SK-N-SH (cell line): Measurements from ENCODE around the gene TMEM271. TPM values are rescaled to one million over a fixed set of nuclear protein-coding genes. Genes with fewer than 3 reads are reported as not detected.

ENCODE experiments used
- CTCF ChIA-PET: fragments of 300-600, 350-600 bp; formaldehyde crosslinking; extraction: SDS; loops from one replicate; lab custom pipeline; 2021; lab: Yijun Ruan, JAX
- POLR2A ChIA-PET: fragments of 350-600 bp; sonication (Branson Sonifier 250); formaldehyde crosslinking; extraction: SDS; loops from one replicate; lab custom pipeline; 2020; ENCODE audit warnings: antibody characterized with exemption, inconsistent platforms; lab: Yijun Ruan, JAX
- DNase-seq: peaks from one replicate; pipeline ENCODE4 v3.0.0; 2012
- H2AFZ ChIP-seq: fragments of 200-600 bp; sonication (generic); 2 replicates; pipeline ENCODE4 v1.8.1; 2016; ENCODE audit warnings: antibody characterized with exemption, mild to moderate bottlenecking, low read depth
- H3F3A ChIP-seq: fragments of 200-600 bp; sonication (generic); replicated peaks from 2 replicates; pipeline ENCODE3; 2016; ENCODE audit warnings: antibody characterized with exemption, mild to moderate bottlenecking; ENCODE audit not compliant: insufficient read depth
- H3K27ac ChIP-seq, 2 experiments: fragments of 200-500 bp in 1 of 2; fragments of 200-600 bp in 1 of 2; sonication (Bioruptor generic) in 1 of 2; sonication (generic), shearing (Covaris generic) in 1 of 2; 2 replicates each; pipeline versions ENCODE4 v1.5.1 to v1.6.1; 2014 to 2016; ENCODE audit warnings: low read depth in 2 of 2, inconsistent platforms in 1 of 2, low read length in 1 of 2, mild to moderate bottlenecking in 1 of 2, mixed read lengths in 1 of 2
- H3K27me3 ChIP-seq: fragments of 200-600 bp; sonication (generic), shearing (Covaris generic); 2 replicates; pipeline ENCODE4 v1.6.1; 2016; ENCODE audit warnings: mixed run types; ENCODE audit not compliant: insufficient read depth
- H3K36me3 ChIP-seq, 2 experiments: fragments of 200-500 bp in 1 of 2; fragments of 200-600 bp in 1 of 2; sonication (Bioruptor generic) in 1 of 2; sonication (generic) in 1 of 2; replicated peaks in 1 of 2; 2 replicates each; pipeline versions ENCODE3 to v1.5.1; 2014 to 2016; ENCODE audit warnings: low read length in 1 of 2, mild to moderate bottlenecking in 1 of 2; ENCODE audit not compliant: insufficient read depth in 2 of 2, control insufficient read depth in 1 of 2
- H3K4me1 ChIP-seq, 2 experiments: fragments of 200-500 bp in 1 of 2; fragments of 200-600 bp in 1 of 2; sonication (Bioruptor generic) in 1 of 2; sonication (generic), shearing (Covaris generic) in 1 of 2; 2 replicates each; pipeline versions ENCODE4 v1.5.1 to v1.6.1; 2014 to 2016; ENCODE audit warnings: low read depth in 1 of 2, low read length in 1 of 2, mixed run types in 1 of 2; ENCODE audit not compliant: insufficient read depth in 2 of 2, control insufficient read depth in 1 of 2
- H3K4me2 ChIP-seq: fragments of 200-600 bp; sonication (generic), shearing (Covaris generic); 2 replicates; pipeline ENCODE4 v1.6.1; 2017; ENCODE audit warnings: mixed run types
- H3K4me3 ChIP-seq, 2 experiments: fragments of 200-500 bp in 1 of 2; fragments of 200-600 bp in 1 of 2; sonication (Bioruptor generic) in 1 of 2; sonication (generic), shearing (Covaris generic) in 1 of 2; 2 replicates each; pipeline versions ENCODE4 v1.5.1 to v1.8.1; 2014 to 2016; ENCODE audit warnings: low read depth in 2 of 2, inconsistent platforms in 1 of 2, low read length in 1 of 2, mild to moderate bottlenecking in 1 of 2, mixed read lengths in 1 of 2, moderate library complexity in 1 of 2
- H3K79me2 ChIP-seq: fragments of 200-600 bp; sonication (generic); 2 replicates; pipeline ENCODE4 v1.8.1; 2017; ENCODE audit warnings: mild to moderate bottlenecking; ENCODE audit not compliant: insufficient read depth
- H3K9ac ChIP-seq: fragments of 200-600 bp; sonication (generic); 2 replicates; pipeline ENCODE4 v1.6.1; 2017; ENCODE audit warnings: mixed run types
- H3K9me2 ChIP-seq: fragments of 200-600 bp; sonication (generic); 2 replicates; pipeline ENCODE4 v1.6.1; 2017; ENCODE audit warnings: mixed run types
- H3K9me3 ChIP-seq: fragments of 200-600 bp; sonication (generic); 2 replicates; pipeline ENCODE4 v1.6.1; 2017; ENCODE audit warnings: mixed run types, mild to moderate bottlenecking, moderate library complexity
- H4K20me1 ChIP-seq: fragments of 200-600 bp; sonication (generic); 2 replicates; pipeline ENCODE4 v1.6.1; 2017; ENCODE audit warnings: mild to moderate bottlenecking, mixed run types; ENCODE audit not compliant: insufficient read depth
- CHD2 ChIP-seq: fragments of 150-350 bp; IDR thresholded peaks from 2 replicates; pipeline ENCODE4 v1.6.1; 2018; ENCODE audit warnings: low read length; ENCODE audit not compliant: partially characterized antibody
- ELF1 ChIP-seq: IDR thresholded peaks from 2 replicates; pipeline ENCODE4 v1.4.0; 2012
- EP300 ChIP-seq, 2 experiments: IDR thresholded peaks; 2 replicates each; pipeline versions ENCODE4 v1.4.0 to v1.6.1; 2012; ENCODE audit warnings: borderline replicate concordance in 1 of 2, low read depth in 1 of 2, low read length in 1 of 2
- FOXJ3 ChIP-seq: sonication (generic); formaldehyde crosslinking; IDR thresholded peaks from 2 replicates; pipeline ENCODE4 v1.5.1; 2020; ENCODE audit warnings: mild to moderate bottlenecking, missing genetic modification reagents
- GABPA ChIP-seq: IDR thresholded peaks from 2 replicates; pipeline ENCODE4 v1.4.0; 2012; ENCODE audit warnings: low read depth, mild to moderate bottlenecking
- JUND ChIP-seq: IDR thresholded peaks from 2 replicates; pipeline ENCODE4 v1.4.0; 2012
- MXI1 ChIP-seq: IDR thresholded peaks from 2 replicates; pipeline ENCODE4 v1.6.1; 2012; ENCODE audit warnings: mild to moderate bottlenecking, low read depth, low read length, improper control_type of control experiment
- NFIC ChIP-seq: IDR thresholded peaks from 2 replicates; pipeline ENCODE4 v1.4.0; 2012; ENCODE audit warnings: borderline replicate concordance
- RAD21 ChIP-seq: IDR thresholded peaks from 2 replicates; pipeline ENCODE4 v1.6.1; 2012; ENCODE audit warnings: mild to moderate bottlenecking, low read length
- RCOR1 ChIP-seq: fragments of 150-350 bp; IDR thresholded peaks from 2 replicates; pipeline ENCODE4 v1.6.1; 2017; ENCODE audit warnings: antibody characterized with exemption, low read length
- RFX5 ChIP-seq: IDR thresholded peaks from 2 replicates; pipeline ENCODE4 v1.6.1; 2012; ENCODE audit warnings: mild to moderate bottlenecking, improper control_type of control experiment, low read length
- SMC3 ChIP-seq: IDR thresholded peaks from 2 replicates; pipeline ENCODE4 v1.6.1; 2012; ENCODE audit warnings: low read depth, low read length, improper control_type of control experiment
- TAF1 ChIP-seq: IDR thresholded peaks from 2 replicates; pipeline ENCODE4 v1.6.1; 2012; ENCODE audit warnings: low read depth, mild to moderate bottlenecking, low read length, moderate library complexity, borderline replicate concordance
- WGBS: methylation state at CpG from one replicate; pipeline ENCODE4 v1.1.6; 2017; ENCODE audit warnings: low lambda C conversion rate; 5-methylcytosine and 5-hydroxymethylcytosine counted together
- polyA plus RNA-seq, 3 experiments: library from polyadenylated mRNA; depleted of rRNA; stranded (reverse); fragments of >200 nt; gene quantifications; 2 replicates each; pipeline ENCODE4 v1.2.3, GENCODE V29; 2012
- TF ChIP-seq, protein P1 (sequence below): fragments of 150-350 bp; IDR thresholded peaks from 2 replicates; pipeline ENCODE4 v1.6.1; 2016; ENCODE audit warnings: mild to moderate bottlenecking, low read depth, low read length
- TF ChIP-seq, protein P2 (sequence below): IDR thresholded peaks from 2 replicates; pipeline ENCODE4 v1.4.0; 2012; ENCODE audit warnings: low read depth, borderline replicate concordance
- TF ChIP-seq, protein P3 (sequence below): fragments of 150-350 bp; IDR thresholded peaks from 2 replicates; pipeline ENCODE4 v1.6.1; 2017; ENCODE audit warnings: antibody characterized with exemption, low read length, low read depth, borderline replicate concordance
- TF ChIP-seq, protein P4 (sequence below): IDR thresholded peaks from 2 replicates; pipeline ENCODE4 v1.4.0; 2012; ENCODE audit warnings: low read depth
- TF ChIP-seq, protein P5 (sequence below): IDR thresholded peaks from 2 replicates; pipeline ENCODE4 v1.6.1; 2012; ENCODE audit warnings: mild to moderate bottlenecking, low read depth, low read length, moderate library complexity

The TMEM271 gene
- polyA plus RNA-seq, 1 of the 3 experiments (the other 2 are of a cell fraction) = not detected

DNA sequence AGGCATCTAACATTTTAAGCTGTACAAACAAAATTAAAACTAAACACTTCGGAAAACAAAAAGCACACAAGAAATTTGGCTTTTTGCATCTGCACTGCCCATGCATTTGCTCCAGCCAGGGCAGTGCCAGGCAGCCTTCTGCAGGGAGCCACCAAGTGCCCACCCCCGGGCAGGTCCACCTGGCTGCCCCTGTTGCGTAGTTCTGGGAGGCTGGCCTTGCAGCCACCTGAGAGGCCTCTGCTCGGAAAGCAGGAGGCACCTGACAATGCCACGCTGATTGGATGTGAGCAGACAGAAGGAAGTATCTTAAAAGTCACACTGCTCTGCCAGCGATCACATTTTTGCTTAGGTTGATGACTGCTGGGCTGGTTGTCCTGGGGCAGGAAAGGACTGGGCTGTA lies 3.5 kb downstream of the TMEM271 start:
- no peaks in the 10 kb centered on the region for H3K36me3 ChIP-seq
- no peaks in the 10 kb centered on the region for H3K79me2 ChIP-seq
- no peaks in the 10 kb centered on the region; a peak in 1 of 4 replicates for H3K4me1 ChIP-seq
- H3K9me3 ChIP-seq = no peaks in the 10 kb centered on the region
- no peaks in the 10 kb centered on the region for H3F3A ChIP-seq
- CTCF ChIA-PET = no interaction called here
- 39% methylated on average over 5 of the region's 6 CpGs for WGBS
- H3K27me3 ChIP-seq = peaks cover 41% of the 10 kb centered on the region
- no peak for DNase-seq
- no peak overlapping the region for H3K4me3 ChIP-seq
- H3K27ac ChIP-seq = no peak overlapping the region
- no peaks in the 10 kb centered on the region for H3K9me2 ChIP-seq
- POLR2A ChIA-PET = no interaction called here
- H3K9ac ChIP-seq = no peak overlapping the region
- H4K20me1 ChIP-seq = no peaks in the 10 kb centered on the region
- H3K4me2 ChIP-seq = no peak overlapping the region
- H2AFZ ChIP-seq = no peak overlapping the region
- TF ChIP-seq JUND (no peak), RCOR1 (no peak), MXI1 (no peak), ELF1 (no peak), EP300 (IDR thresholded peaks at IDR 0.05; ENCODE audit: borderline replicate concordance in 1 of 2, low read depth in 1 of 2, low read length in 1 of 2) (no peak)
- TF ChIP-seq, protein P1, sequence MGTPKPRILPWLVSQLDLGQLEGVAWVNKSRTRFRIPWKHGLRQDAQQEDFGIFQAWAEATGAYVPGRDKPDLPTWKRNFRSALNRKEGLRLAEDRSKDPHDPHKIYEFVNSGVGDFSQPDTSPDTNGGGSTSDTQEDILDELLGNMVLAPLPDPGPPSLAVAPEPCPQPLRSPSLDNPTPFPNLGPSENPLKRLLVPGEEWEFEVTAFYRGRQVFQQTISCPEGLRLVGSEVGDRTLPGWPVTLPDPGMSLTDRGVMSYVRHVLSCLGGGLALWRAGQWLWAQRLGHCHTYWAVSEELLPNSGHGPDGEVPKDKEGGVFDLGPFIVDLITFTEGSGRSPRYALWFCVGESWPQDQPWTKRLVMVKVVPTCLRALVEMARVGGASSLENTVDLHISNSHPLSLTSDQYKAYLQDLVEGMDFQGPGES = no peak
- TF ChIP-seq, all 33 proteins: peak for 0

DNA sequence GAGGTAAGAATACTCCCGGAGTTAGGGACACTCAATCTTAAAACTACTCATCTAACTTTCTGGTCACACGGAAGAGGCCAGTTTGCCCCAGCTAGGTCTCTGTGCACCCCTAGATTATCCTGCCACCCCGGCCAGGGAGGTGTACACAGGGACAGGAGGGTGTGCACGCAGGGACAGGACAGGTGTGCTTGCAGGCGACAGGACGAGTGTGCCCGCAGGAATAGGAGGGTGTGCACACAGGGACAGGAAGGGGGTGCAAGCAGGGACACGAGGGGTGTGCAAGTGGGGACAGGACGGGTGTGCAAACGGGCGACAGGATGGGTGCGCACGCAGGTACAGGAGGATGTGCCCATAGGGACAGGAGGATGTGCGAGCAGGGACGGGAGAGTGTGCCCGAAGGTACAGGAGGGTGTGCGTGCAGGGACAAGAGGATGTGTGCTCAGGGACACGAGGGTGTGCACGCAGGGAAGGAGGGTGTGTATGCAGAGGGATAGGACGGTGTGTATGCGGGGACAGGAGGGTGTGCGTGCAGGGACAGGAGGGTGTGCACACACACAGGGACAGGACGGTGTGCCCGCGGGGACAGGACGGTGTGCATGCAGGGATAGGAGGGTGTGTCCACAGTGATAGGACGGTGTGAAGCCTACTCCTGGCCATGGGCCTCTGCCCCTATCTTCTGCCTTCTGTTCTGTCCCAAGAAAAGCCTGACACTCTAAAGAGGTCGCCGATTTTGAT lies 4.1 kb downstream of the TMEM271 start:
- no peak for TF ChIP-seq RCOR1
- TF ChIP-seq, protein P2, sequence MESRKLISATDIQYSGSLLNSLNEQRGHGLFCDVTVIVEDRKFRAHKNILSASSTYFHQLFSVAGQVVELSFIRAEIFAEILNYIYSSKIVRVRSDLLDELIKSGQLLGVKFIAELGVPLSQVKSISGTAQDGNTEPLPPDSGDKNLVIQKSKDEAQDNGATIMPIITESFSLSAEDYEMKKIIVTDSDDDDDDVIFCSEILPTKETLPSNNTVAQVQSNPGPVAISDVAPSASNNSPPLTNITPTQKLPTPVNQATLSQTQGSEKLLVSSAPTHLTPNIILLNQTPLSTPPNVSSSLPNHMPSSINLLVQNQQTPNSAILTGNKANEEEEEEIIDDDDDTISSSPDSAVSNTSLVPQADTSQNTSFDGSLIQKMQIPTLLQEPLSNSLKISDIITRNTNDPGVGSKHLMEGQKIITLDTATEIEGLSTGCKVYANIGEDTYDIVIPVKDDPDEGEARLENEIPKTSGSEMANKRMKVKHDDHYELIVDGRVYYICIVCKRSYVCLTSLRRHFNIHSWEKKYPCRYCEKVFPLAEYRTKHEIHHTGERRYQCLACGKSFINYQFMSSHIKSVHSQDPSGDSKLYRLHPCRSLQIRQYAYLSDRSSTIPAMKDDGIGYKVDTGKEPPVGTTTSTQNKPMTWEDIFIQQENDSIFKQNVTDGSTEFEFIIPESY = no peak
- TF ChIP-seq, protein P3, sequence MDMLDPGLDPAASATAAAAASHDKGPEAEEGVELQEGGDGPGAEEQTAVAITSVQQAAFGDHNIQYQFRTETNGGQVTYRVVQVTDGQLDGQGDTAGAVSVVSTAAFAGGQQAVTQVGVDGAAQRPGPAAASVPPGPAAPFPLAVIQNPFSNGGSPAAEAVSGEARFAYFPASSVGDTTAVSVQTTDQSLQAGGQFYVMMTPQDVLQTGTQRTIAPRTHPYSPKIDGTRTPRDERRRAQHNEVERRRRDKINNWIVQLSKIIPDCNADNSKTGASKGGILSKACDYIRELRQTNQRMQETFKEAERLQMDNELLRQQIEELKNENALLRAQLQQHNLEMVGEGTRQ = no peak
- TF ChIP-seq, protein P4, sequence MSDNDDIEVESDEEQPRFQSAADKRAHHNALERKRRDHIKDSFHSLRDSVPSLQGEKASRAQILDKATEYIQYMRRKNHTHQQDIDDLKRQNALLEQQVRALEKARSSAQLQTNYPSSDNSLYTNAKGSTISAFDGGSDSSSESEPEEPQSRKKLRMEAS = no peak
- no peak for TF ChIP-seq NFIC
- TF ChIP-seq SMC3 = no peak
- TF ChIP-seq CHD2 = no peak
- TF ChIP-seq TAF1 = no peak
- TF ChIP-seq JUND = no peak
- TF ChIP-seq RAD21 = no peak
- no peak for TF ChIP-seq GABPA
- no peak for TF ChIP-seq RFX5
- TF ChIP-seq, protein P5, sequence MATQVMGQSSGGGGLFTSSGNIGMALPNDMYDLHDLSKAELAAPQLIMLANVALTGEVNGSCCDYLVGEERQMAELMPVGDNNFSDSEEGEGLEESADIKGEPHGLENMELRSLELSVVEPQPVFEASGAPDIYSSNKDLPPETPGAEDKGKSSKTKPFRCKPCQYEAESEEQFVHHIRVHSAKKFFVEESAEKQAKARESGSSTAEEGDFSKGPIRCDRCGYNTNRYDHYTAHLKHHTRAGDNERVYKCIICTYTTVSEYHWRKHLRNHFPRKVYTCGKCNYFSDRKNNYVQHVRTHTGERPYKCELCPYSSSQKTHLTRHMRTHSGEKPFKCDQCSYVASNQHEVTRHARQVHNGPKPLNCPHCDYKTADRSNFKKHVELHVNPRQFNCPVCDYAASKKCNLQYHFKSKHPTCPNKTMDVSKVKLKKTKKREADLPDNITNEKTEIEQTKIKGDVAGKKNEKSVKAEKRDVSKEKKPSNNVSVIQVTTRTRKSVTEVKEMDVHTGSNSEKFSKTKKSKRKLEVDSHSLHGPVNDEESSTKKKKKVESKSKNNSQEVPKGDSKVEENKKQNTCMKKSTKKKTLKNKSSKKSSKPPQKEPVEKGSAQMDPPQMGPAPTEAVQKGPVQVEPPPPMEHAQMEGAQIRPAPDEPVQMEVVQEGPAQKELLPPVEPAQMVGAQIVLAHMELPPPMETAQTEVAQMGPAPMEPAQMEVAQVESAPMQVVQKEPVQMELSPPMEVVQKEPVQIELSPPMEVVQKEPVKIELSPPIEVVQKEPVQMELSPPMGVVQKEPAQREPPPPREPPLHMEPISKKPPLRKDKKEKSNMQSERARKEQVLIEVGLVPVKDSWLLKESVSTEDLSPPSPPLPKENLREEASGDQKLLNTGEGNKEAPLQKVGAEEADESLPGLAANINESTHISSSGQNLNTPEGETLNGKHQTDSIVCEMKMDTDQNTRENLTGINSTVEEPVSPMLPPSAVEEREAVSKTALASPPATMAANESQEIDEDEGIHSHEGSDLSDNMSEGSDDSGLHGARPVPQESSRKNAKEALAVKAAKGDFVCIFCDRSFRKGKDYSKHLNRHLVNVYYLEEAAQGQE = no peak
- no peak for TF ChIP-seq FOXJ3 (CRISPR knock-in tag)
- Histone ChIP-seq H2AFZ (no peak overlapping the region), H3K27me3 (peaks cover 36% of the 10 kb centered on the region), H4K20me1 (no peaks in the 10 kb centered on the region), H3K79me2 (no peaks in the 10 kb centered on the region), H3K4me1 (no peaks in the 10 kb centered on the region; a peak in 1 of 4 replicates), H3K9me3 (no peaks in the 10 kb centered on the region), H3K36me3 (no peaks in the 10 kb centered on the region), H3K9ac (no peak overlapping the region), H3F3A (no peaks in the 10 kb centered on the region), H3K4me3 (no peak overlapping the region), H3K9me2 (no peaks in the 10 kb centered on the region), H3K27ac (no peak overlapping the region), H3K4me2 (no peak overlapping the region)
- 50% methylated on average over 29 of the region's 29 CpGs for WGBS
- ChIA-PET CTCF (no interaction called here), POLR2A (no interaction called here)
- no peak for DNase-seq
